ENCODE measurements around the gene GPR107.

GPR107 gene

DNA sequence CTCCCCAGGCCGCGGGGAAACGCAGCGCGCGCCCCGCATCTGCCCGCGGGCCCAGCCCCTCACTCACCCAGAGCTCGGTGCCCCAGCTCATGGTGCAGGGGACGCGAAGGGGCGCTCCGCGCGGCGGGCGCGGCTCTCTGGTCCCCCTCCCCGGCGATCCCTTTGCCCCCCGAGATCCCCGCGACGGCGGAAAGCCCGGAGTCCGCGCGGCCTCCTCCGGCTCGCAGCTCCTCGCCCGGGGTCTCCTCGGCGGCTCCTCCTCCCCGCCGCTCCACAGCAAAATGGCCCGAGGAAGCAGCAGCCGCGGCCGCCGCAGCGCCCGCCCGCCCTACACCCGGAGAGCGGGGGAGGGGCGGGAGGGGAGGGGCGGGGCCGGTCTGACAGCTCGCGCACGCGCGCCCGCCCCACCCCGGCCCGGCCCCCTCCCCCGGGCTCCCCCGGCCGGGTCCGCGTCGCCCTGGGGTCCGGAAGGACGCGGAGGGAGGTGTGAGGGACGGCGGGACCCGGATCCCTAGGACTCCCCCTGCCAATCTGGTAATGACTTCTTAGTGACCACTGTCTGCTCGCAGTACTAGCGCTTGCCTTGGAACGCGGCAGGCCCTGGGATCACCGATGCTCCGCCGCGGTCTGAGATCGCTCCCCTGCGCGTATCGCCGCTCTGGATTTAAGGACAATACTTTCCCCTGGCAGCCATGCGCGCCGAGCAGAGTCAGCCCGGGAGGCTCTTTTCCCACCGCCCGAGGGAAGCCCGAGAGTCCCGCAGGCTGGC, 10.6 kb upstream of the GPR107 start, which contains the start of gene FNBP1:
TSS of gene FNBP1 (minus strand) at position 305 of the 769 bp plus-strand sequence. CDS start at position 91, 214 bp downstream.
- peak; percentile 82 for ATAC-seq
- TF ChIP-seq PPARA (CRISPR knock-in tag; IDR thresholded peaks at IDR 0.05; ENCODE audit: borderline replicate concordance) (no peak), GLIS3 (CRISPR knock-in tag; IDR thresholded peaks at IDR 0.05) (peak; percentile 27; the same call in 1 of the 2 replicates)

DNA sequence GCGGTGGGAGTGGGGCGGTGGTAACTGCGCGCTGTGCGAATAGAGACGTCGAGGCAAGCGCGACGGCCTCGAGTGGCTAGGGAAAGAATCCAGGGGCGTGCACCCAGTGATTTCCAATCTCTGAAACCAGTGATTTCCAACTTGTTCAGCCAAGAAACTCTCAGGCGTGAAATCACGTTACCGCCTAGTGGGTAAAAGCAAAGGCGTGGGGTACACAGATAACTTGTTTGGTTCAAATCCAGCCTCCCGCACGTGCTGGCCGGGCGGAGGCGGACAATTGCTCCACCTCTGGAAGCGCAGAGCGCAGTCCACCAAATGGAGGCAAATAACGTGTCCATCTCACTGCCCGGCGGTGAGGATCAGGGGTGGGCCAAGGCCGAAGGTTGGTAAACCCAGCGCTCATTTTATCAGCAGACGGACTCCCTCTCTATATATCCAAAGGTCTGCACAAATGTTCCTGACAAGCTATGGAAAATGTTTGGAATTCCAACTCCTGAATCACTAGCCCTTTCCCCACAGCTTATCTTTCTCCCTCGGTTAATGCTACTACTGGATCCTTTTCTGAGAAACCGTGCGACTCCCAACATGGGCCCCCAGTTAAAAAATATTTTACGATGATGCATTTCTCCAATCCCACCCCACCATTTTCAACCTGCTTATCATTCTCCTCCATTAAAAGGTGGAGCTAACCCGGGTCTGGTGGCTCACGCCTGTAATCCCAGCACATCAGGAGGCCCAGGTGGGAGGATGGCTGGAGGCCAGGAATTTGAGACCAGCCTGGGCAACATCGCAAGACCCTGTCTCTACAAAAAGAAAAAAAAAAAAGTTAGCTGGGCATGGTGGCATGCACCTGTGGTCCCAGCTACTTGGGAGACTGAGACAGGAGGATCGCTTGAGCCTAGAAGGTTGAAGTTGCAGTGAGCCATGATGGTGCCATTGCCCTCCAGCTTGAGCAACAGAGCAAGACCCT, 9.8 kb upstream of the GPR107 start:
- ATAC-seq = no peak
- TF ChIP-seq, protein P1, sequence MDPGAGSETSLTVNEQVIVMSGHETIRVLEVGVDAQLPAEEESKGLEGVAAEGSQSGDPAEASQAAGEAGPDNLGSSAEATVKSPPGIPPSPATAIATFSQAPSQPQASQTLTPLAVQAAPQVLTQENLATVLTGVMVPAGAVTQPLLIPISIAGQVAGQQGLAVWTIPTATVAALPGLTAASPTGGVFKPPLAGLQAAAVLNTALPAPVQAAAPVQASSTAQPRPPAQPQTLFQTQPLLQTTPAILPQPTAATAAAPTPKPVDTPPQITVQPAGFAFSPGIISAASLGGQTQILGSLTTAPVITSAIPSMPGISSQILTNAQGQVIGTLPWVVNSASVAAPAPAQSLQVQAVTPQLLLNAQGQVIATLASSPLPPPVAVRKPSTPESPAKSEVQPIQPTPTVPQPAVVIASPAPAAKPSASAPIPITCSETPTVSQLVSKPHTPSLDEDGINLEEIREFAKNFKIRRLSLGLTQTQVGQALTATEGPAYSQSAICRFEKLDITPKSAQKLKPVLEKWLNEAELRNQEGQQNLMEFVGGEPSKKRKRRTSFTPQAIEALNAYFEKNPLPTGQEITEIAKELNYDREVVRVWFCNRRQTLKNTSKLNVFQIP (CRISPR knock-in tag; IDR thresholded peaks at IDR 0.05; ENCODE audit: borderline replicate concordance, low read depth) = no peak
- TF ChIP-seq ZNF70 (CRISPR knock-in tag; IDR thresholded peaks at IDR 0.05) (no peak), BACH2 (CRISPR knock-in tag; IDR thresholded peaks at IDR 0.05; ENCODE audit: borderline replicate concordance) (no peak), PPARA (CRISPR knock-in tag; IDR thresholded peaks at IDR 0.05; ENCODE audit: borderline replicate concordance) (no peak), CSDC2 (CRISPR knock-in tag; IDR thresholded peaks at IDR 0.05) (no peak), RARB (CRISPR knock-in tag; IDR thresholded peaks at IDR 0.05) (no peak), ZFP3 (CRISPR knock-in tag; IDR thresholded peaks at IDR 0.05) (no peak), ESRRG (CRISPR knock-in tag; IDR thresholded peaks at IDR 0.05) (no peak), SNAI2 (CRISPR knock-in tag; IDR thresholded peaks at IDR 0.05) (no peak), ZFP30 (CRISPR knock-in tag; IDR thresholded peaks at IDR 0.05) (no peak), ZC3H10 (CRISPR knock-in tag; IDR thresholded peaks at IDR 0.05) (no peak)
- TF ChIP-seq, protein P2, sequence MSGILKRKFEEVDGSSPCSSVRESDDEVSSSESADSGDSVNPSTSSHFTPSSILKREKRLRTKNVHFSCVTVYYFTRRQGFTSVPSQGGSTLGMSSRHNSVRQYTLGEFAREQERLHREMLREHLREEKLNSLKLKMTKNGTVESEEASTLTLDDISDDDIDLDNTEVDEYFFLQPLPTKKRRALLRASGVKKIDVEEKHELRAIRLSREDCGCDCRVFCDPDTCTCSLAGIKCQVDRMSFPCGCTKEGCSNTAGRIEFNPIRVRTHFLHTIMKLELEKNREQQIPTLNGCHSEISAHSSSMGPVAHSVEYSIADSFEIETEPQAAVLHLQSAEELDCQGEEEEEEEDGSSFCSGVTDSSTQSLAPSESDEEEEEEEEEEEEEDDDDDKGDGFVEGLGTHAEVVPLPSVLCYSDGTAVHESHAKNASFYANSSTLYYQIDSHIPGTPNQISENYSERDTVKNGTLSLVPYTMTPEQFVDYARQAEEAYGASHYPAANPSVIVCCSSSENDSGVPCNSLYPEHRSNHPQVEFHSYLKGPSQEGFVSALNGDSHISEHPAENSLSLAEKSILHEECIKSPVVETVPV (CRISPR knock-in tag; IDR thresholded peaks at IDR 0.05) = no peak
- TF ChIP-seq, protein P3, sequence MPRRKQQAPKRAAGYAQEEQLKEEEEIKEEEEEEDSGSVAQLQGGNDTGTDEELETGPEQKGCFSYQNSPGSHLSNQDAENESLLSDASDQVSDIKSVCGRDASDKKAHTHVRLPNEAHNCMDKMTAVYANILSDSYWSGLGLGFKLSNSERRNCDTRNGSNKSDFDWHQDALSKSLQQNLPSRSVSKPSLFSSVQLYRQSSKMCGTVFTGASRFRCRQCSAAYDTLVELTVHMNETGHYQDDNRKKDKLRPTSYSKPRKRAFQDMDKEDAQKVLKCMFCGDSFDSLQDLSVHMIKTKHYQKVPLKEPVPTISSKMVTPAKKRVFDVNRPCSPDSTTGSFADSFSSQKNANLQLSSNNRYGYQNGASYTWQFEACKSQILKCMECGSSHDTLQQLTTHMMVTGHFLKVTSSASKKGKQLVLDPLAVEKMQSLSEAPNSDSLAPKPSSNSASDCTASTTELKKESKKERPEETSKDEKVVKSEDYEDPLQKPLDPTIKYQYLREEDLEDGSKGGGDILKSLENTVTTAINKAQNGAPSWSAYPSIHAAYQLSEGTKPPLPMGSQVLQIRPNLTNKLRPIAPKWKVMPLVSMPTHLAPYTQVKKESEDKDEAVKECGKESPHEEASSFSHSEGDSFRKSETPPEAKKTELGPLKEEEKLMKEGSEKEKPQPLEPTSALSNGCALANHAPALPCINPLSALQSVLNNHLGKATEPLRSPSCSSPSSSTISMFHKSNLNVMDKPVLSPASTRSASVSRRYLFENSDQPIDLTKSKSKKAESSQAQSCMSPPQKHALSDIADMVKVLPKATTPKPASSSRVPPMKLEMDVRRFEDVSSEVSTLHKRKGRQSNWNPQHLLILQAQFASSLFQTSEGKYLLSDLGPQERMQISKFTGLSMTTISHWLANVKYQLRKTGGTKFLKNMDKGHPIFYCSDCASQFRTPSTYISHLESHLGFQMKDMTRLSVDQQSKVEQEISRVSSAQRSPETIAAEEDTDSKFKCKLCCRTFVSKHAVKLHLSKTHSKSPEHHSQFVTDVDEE (CRISPR knock-in tag; IDR thresholded peaks at IDR 0.05) = no peak

DNA sequence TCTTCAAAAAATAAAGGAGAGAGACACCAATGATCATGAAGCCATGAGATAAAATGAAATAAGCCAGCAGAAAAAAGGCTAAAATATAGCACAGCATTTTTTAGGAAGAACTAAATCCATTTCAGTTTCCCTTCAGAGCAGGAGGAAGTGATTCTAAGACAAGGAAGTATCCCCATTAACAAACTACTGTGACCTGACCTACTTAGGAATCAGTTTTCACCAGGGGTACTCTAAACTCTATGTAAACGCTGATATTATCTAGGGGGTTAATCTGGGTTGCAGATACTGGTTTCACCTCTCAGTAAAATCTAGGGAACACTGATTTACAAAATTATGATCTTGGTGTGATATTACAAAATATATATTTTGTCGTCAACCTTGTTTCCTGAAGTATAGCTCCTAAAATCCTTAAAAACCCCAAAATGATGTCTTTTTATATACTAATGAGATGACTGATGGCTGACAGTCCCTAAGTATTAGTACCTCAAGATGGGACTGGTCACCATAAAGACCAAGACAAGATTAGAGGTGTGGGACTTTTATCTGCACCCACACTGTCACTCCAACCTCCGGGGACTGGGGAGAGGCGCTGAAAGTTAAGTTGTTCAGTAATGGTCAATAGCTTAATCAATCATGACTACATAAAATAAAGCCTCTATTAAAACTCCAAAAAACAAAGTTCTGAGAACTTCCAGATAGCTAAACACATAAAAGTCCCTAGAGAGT, 7.8 kb upstream of the GPR107 start:
- no peak for ATAC-seq
- TF ChIP-seq ZNF70 (CRISPR knock-in tag; IDR thresholded peaks at IDR 0.05) (no peak), RARB (CRISPR knock-in tag; IDR thresholded peaks at IDR 0.05) (no peak), ZNF8 (CRISPR knock-in tag; IDR thresholded peaks at IDR 0.05) (no peak), ESRRG (CRISPR knock-in tag; IDR thresholded peaks at IDR 0.05) (no peak), ZC3H10 (CRISPR knock-in tag; IDR thresholded peaks at IDR 0.05) (no peak), PPARA (CRISPR knock-in tag; IDR thresholded peaks at IDR 0.05; ENCODE audit: borderline replicate concordance) (no peak), ZNF565 (CRISPR knock-in tag; conservative IDR thresholded peaks at IDR 0.05; ENCODE audit: low read depth) (no peak), ARNTL (CRISPR knock-in tag; IDR thresholded peaks at IDR 0.05; ENCODE audit: borderline replicate concordance, low read depth) (no peak), TCF4 (CRISPR knock-in tag; IDR thresholded peaks at IDR 0.05; ENCODE audit: borderline replicate concordance) (no peak), CSDC2 (CRISPR knock-in tag; IDR thresholded peaks at IDR 0.05) (no peak)
- TF ChIP-seq, protein P4, sequence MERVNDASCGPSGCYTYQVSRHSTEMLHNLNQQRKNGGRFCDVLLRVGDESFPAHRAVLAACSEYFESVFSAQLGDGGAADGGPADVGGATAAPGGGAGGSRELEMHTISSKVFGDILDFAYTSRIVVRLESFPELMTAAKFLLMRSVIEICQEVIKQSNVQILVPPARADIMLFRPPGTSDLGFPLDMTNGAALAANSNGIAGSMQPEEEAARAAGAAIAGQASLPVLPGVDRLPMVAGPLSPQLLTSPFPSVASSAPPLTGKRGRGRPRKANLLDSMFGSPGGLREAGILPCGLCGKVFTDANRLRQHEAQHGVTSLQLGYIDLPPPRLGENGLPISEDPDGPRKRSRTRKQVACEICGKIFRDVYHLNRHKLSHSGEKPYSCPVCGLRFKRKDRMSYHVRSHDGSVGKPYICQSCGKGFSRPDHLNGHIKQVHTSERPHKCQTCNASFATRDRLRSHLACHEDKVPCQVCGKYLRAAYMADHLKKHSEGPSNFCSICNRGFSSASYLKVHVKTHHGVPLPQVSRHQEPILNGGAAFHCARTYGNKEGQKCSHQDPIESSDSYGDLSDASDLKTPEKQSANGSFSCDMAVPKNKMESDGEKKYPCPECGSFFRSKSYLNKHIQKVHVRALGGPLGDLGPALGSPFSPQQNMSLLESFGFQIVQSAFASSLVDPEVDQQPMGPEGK (CRISPR knock-in tag; IDR thresholded peaks at IDR 0.05; ENCODE audit: borderline replicate concordance) = no peak
- TF ChIP-seq, protein P2 (CRISPR knock-in tag; IDR thresholded peaks at IDR 0.05) = no peak
- TF ChIP-seq, protein P5, sequence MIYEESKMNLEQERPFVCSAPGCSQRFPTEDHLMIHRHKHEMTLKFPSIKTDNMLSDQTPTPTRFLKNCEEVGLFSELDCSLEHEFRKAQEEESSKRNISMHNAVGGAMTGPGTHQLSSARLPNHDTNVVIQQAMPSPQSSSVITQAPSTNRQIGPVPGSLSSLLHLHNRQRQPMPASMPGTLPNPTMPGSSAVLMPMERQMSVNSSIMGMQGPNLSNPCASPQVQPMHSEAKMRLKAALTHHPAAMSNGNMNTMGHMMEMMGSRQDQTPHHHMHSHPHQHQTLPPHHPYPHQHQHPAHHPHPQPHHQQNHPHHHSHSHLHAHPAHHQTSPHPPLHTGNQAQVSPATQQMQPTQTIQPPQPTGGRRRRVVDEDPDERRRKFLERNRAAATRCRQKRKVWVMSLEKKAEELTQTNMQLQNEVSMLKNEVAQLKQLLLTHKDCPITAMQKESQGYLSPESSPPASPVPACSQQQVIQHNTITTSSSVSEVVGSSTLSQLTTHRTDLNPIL (CRISPR knock-in tag; IDR thresholded peaks at IDR 0.05; ENCODE audit: low read depth) = no peak
